WTC11 (cell line): ENCODE data around the gene PITX1. TPM values are rescaled to one million over a fixed set of nuclear protein-coding genes. Genes with fewer than 3 reads are reported as not detected.

Source experiments
- ATAC-seq: fragments of 200-7000 bp; cut with Tn5 transposase; 2 replicates; pipeline ENCODE4 v1.10.0; 2021; ENCODE audit warnings: mild to moderate bottlenecking, moderate library complexity
- CTCF ChIA-PET: fragments of 300-600 bp; sonication (Branson Sonifier 250); formaldehyde crosslinking; loops from one replicate; lab custom pipeline; 2021; ENCODE audit warnings: antibody characterized with exemption; lab: Charles Lee
- POLR2A ChIA-PET: fragments of 350-600 bp; sonication (Branson Sonifier 250); formaldehyde crosslinking; loops from one replicate; lab custom pipeline; 2021; ENCODE audit warnings: antibody characterized with exemption; lab: Charles Lee
- DNase-seq: peaks from one replicate; pipeline ENCODE4 v3.0.0; 2021; ENCODE audit warnings: low spot score
- H3K27ac Mint-ChIP-seq: 2 replicates; pipeline ENCODE4 v1.8.0; 2021; ENCODE audit warnings: mixed read lengths
- H3K27me3 Mint-ChIP-seq: 2 replicates; pipeline ENCODE4 v1.8.0; 2021; ENCODE audit warnings: low read depth, mild to moderate bottlenecking, moderate library complexity, mixed read lengths
- H3K36me3 Mint-ChIP-seq: 2 replicates; pipeline ENCODE4 v1.8.0; 2021; ENCODE audit warnings: mixed read lengths
- H3K4me1 Mint-ChIP-seq: 2 replicates; pipeline ENCODE4 v1.8.0; 2022; ENCODE audit warnings: mixed read lengths
- H3K4me3 Mint-ChIP-seq: 2 replicates; pipeline ENCODE4 v1.8.0; 2021; ENCODE audit warnings: mild to moderate bottlenecking, moderate library complexity, mixed read lengths
- H3K9me3 Mint-ChIP-seq: 2 replicates; pipeline ENCODE4 v1.8.0; 2021; ENCODE audit warnings: mixed read lengths
- AR ChIP-seq: fragments of 250-450 bp; sonication (Bioruptor Pico); IDR thresholded peaks from 2 replicates; pipeline ENCODE4 v1.9.0; 2021; ENCODE audit warnings: mild to moderate bottlenecking
- ARID4B ChIP-seq: sonication (generic); formaldehyde crosslinking; IDR thresholded peaks from 2 replicates; pipeline ENCODE4 v1.8.0; 2023; ENCODE audit warnings: missing genetic modification reagents, mild to moderate bottlenecking, borderline replicate concordance
- ATF3 ChIP-seq: sonication (generic); formaldehyde crosslinking; conservative IDR thresholded peaks from 2 replicates; pipeline ENCODE4 v1.8.1; 2022; ENCODE audit warnings: mild to moderate bottlenecking, missing genetic modification reagents
- CBFB ChIP-seq: sonication (generic); formaldehyde crosslinking; IDR thresholded peaks from 2 replicates; pipeline ENCODE4 v1.8.1; 2022; ENCODE audit warnings: mild to moderate bottlenecking, low read depth, missing genetic modification reagents
- ETV6 ChIP-seq: sonication (generic); formaldehyde crosslinking; IDR thresholded peaks from 2 replicates; pipeline ENCODE4 v1.8.1; 2022; ENCODE audit warnings: mild to moderate bottlenecking, missing genetic modification reagents
- FOXK1 ChIP-seq: sonication (generic); formaldehyde crosslinking; IDR thresholded peaks from 2 replicates; pipeline ENCODE4 v1.8.0; 2022; ENCODE audit warnings: mild to moderate bottlenecking, moderate library complexity, missing genetic modification reagents
- HMGA2 ChIP-seq: fragments of 250-450 bp; sonication (Bioruptor Pico); IDR thresholded peaks from 2 replicates; pipeline ENCODE4 v1.4.0; 2021; ENCODE audit warnings: mild to moderate bottlenecking, moderate library complexity
- IRF2 ChIP-seq: sonication (generic); formaldehyde crosslinking; IDR thresholded peaks from 2 replicates; pipeline ENCODE4 v1.8.0; 2022; ENCODE audit warnings: low read depth, missing genetic modification reagents, borderline replicate concordance
- MXD4 ChIP-seq: fragments of 250-450 bp; sonication (Bioruptor Pico); IDR thresholded peaks from 2 replicates; pipeline ENCODE4 v1.8.0; 2021; ENCODE audit warnings: mild to moderate bottlenecking, moderate library complexity, borderline replicate concordance
- NR2C2 ChIP-seq: sonication (generic); formaldehyde crosslinking; IDR thresholded peaks from 2 replicates; pipeline ENCODE4 v1.8.0; 2022; ENCODE audit warnings: mild to moderate bottlenecking, missing genetic modification reagents
- OVOL2 ChIP-seq: fragments of 250-450 bp; sonication (Bioruptor Pico); IDR thresholded peaks from 2 replicates; pipeline ENCODE4 v1.9.0; 2021; ENCODE audit warnings: mild to moderate bottlenecking, borderline replicate concordance
- SP1 ChIP-seq: sonication (generic); formaldehyde crosslinking; conservative IDR thresholded peaks from 2 replicates; pipeline ENCODE4 v1.8.1; 2022; ENCODE audit warnings: missing genetic modification reagents
- ZNF512 ChIP-seq: sonication (generic); formaldehyde crosslinking; IDR thresholded peaks from 2 replicates; pipeline ENCODE4 v1.8.1; 2022; ENCODE audit warnings: missing genetic modification reagents, borderline replicate concordance
- total RNA-seq: library from RNA; stranded (reverse); gene quantifications from 3 replicates; pipeline ENCODE4 v1.2.3, GENCODE V29; 2021
- TF ChIP-seq, protein P1 (sequence below): sonication (generic); formaldehyde crosslinking; IDR thresholded peaks from 2 replicates; pipeline ENCODE4 v1.8.1; 2022; ENCODE audit warnings: low read depth, mild to moderate bottlenecking, moderate library complexity, missing genetic modification reagents, borderline replicate concordance
- TF ChIP-seq, protein P2 (sequence below): sonication (generic); formaldehyde crosslinking; IDR thresholded peaks from 2 replicates; pipeline ENCODE4 v1.8.0; 2022; ENCODE audit warnings: missing genetic modification reagents
- TF ChIP-seq, protein P3 (sequence below): sonication (generic); formaldehyde crosslinking; IDR thresholded peaks from 2 replicates; pipeline ENCODE4 v1.8.1; 2023; ENCODE audit warnings: mild to moderate bottlenecking, missing genetic modification reagents, moderate library complexity

PITX1 gene
- total RNA-seq, 1 experiment from 2014 or later = 0.13 TPM

GRCh38 chr5:135056316-135057030 lies 22.4 kb upstream of the PITX1 start (continued):
- no peak for TF ChIP-seq OVOL2 (CRISPR knock-in tag)
- no peak for TF ChIP-seq ETV6 (CRISPR knock-in tag)

GRCh38 chr5:135055396-135055795 lies 21.4 kb upstream of the PITX1 start:
- Mint-ChIP-seq H3K4me1 (peaks cover 10% of the 10 kb centered on the region), H3K27ac (no peak overlapping the region), H3K36me3 (no peaks in the 10 kb centered on the region), H3K9me3 (no peaks in the 10 kb centered on the region), H3K27me3 (peaks cover 39% of the 10 kb centered on the region), H3K4me3 (no peak overlapping the region)
- ATAC-seq = no peak
- DNase-seq = no peak
- CTCF ChIA-PET = interaction anchor here (1.9 kb wide), 1 partner anchor 136 kb away, joined by 5 read pairs; no protein-coding TSS in a partner anchor
- POLR2A ChIA-PET = no interaction called here
- TF ChIP-seq NR2C2 (CRISPR knock-in tag) (no peak), ARID4B (CRISPR knock-in tag) (no peak), CBFB (CRISPR knock-in tag) (no peak), ATF3 (CRISPR knock-in tag) (no peak), SP1 (CRISPR knock-in tag) (no peak), ZNF512 (CRISPR knock-in tag) (no peak), HMGA2 (CRISPR knock-in tag) (no peak), MXD4 (CRISPR knock-in tag) (no peak)

GRCh38 chr5:135054546-135054945 lies 20.5 kb upstream of the PITX1 start:
- Mint-ChIP-seq H3K4me1 (peaks cover 10% of the 10 kb centered on the region), H3K36me3 (no peaks in the 10 kb centered on the region), H3K27ac (no peak overlapping the region), H3K9me3 (no peaks in the 10 kb centered on the region), H3K27me3 (peaks cover 48% of the 10 kb centered on the region), H3K4me3 (no peak overlapping the region)
- ChIA-PET POLR2A (no interaction called here), CTCF (interaction anchor here (1.9 kb wide), 1 partner anchor 137 kb away, joined by 5 read pairs; no protein-coding TSS in a partner anchor)
- ATAC-seq (no peak), DNase-seq (no peak)
- TF ChIP-seq, protein P1, sequence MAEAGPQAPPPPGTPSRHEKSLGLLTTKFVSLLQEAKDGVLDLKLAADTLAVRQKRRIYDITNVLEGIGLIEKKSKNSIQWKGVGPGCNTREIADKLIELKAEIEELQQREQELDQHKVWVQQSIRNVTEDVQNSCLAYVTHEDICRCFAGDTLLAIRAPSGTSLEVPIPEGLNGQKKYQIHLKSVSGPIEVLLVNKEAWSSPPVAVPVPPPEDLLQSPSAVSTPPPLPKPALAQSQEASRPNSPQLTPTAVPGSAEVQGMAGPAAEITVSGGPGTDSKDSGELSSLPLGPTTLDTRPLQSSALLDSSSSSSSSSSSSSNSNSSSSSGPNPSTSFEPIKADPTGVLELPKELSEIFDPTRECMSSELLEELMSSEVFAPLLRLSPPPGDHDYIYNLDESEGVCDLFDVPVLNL = no peak
- TF ChIP-seq FOXK1 (no peak), ETV6 (CRISPR knock-in tag) (no peak), IRF2 (CRISPR knock-in tag) (no peak), AR (no peak)
- TF ChIP-seq, protein P2, sequence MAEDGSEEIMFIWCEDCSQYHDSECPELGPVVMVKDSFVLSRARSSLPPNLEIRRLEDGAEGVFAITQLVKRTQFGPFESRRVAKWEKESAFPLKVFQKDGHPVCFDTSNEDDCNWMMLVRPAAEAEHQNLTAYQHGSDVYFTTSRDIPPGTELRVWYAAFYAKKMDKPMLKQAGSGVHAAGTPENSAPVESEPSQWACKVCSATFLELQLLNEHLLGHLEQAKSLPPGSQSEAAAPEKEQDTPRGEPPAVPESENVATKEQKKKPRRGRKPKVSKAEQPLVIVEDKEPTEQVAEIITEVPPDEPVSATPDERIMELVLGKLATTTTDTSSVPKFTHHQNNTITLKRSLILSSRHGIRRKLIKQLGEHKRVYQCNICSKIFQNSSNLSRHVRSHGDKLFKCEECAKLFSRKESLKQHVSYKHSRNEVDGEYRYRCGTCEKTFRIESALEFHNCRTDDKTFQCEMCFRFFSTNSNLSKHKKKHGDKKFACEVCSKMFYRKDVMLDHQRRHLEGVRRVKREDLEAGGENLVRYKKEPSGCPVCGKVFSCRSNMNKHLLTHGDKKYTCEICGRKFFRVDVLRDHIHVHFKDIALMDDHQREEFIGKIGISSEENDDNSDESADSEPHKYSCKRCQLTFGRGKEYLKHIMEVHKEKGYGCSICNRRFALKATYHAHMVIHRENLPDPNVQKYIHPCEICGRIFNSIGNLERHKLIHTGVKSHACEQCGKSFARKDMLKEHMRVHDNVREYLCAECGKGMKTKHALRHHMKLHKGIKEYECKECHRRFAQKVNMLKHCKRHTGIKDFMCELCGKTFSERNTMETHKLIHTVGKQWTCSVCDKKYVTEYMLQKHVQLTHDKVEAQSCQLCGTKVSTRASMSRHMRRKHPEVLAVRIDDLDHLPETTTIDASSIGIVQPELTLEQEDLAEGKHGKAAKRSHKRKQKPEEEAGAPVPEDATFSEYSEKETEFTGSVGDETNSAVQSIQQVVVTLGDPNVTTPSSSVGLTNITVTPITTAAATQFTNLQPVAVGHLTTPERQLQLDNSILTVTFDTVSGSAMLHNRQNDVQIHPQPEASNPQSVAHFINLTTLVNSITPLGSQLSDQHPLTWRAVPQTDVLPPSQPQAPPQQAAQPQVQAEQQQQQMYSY (CRISPR knock-in tag) = no peak
- TF ChIP-seq, protein P3, sequence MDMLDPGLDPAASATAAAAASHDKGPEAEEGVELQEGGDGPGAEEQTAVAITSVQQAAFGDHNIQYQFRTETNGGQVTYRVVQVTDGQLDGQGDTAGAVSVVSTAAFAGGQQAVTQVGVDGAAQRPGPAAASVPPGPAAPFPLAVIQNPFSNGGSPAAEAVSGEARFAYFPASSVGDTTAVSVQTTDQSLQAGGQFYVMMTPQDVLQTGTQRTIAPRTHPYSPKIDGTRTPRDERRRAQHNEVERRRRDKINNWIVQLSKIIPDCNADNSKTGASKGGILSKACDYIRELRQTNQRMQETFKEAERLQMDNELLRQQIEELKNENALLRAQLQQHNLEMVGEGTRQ (CRISPR knock-in tag) = no peak
